Osteocyte (in vitro differentiated cells): ENCODE data around the gene BRINP3. TPM values are rescaled to one million over a fixed set of nuclear protein-coding genes. Genes with fewer than 3 reads are reported as not detected.

ENCODE experiments used
- DNase-seq: peaks from one replicate; pipeline ENCODE4 v3.0.0; 2021; ENCODE audit warnings: mixed read lengths; ENCODE audit not compliant: unreplicated experiment; ENCODE audit errors: extremely low spot score
- H3K27ac Mint-ChIP-seq: one replicate; pipeline ENCODE4 v1.8.0; 2021; ENCODE audit warnings: mild to moderate bottlenecking, mixed read lengths; ENCODE audit not compliant: unreplicated experiment
- H3K27me3 Mint-ChIP-seq: one replicate; pipeline ENCODE4 v1.8.0; 2021; ENCODE audit warnings: mixed read lengths; ENCODE audit not compliant: unreplicated experiment
- H3K36me3 Mint-ChIP-seq: one replicate; pipeline ENCODE4 v1.8.0; 2021; ENCODE audit warnings: mixed read lengths; ENCODE audit not compliant: unreplicated experiment
- H3K4me1 Mint-ChIP-seq: one replicate; pipeline ENCODE4 v1.8.0; 2021; ENCODE audit warnings: mixed read lengths; ENCODE audit not compliant: unreplicated experiment
- H3K4me3 Mint-ChIP-seq: one replicate; pipeline ENCODE4 v1.8.0; 2021; ENCODE audit warnings: mild to moderate bottlenecking, moderate library complexity, mixed read lengths; ENCODE audit not compliant: unreplicated experiment
- H3K9me3 Mint-ChIP-seq: one replicate; pipeline ENCODE4 v1.8.0; 2021; ENCODE audit warnings: mixed read lengths; ENCODE audit not compliant: unreplicated experiment
- total RNA-seq: library from RNA; stranded (reverse); gene quantifications from 2 replicates; pipeline ENCODE4 v1.2.1, GENCODE V29; 2021
- TF ChIP-seq, protein P1 (sequence below): fragments of 200-600 bp; sonication (generic); IDR thresholded peaks from 2 replicates; pipeline ENCODE4 v1.5.0; 2021; ENCODE audit warnings: antibody characterized with exemption, mild to moderate bottlenecking, moderate library complexity

Gene BRINP3
- total RNA-seq, 1 donor from 2014 or later = 0.38 TPM

DNA sequence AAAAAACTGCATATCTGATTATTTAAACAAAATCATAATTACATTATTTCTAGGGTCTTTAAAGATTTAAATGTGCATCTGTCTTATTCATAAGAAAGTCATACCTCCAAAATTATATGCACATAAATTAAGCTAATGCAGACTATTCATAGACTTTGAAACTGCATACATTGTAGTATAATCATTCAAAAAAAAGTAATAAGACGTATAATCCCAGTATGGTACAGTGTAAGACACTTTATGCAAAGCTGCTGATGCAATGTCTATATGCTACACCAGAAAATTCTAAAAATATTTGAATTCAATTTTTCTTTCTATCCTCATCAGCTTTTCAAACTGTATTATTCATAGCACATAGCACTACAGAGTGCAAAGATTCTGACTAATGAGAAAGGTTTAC, 22.0 kb downstream of the BRINP3 start:
- no peaks in the 10 kb centered on the region for H3K4me1 Mint-ChIP-seq
- no peaks in the 10 kb centered on the region for H3K36me3 Mint-ChIP-seq
- no peak overlapping the region for H3K27ac Mint-ChIP-seq
- H3K9me3 Mint-ChIP-seq = no peaks in the 10 kb centered on the region
- H3K27me3 Mint-ChIP-seq = no peaks in the 10 kb centered on the region
- H3K4me3 Mint-ChIP-seq = no peak overlapping the region
- DNase-seq = no peak
- TF ChIP-seq, protein P1, sequence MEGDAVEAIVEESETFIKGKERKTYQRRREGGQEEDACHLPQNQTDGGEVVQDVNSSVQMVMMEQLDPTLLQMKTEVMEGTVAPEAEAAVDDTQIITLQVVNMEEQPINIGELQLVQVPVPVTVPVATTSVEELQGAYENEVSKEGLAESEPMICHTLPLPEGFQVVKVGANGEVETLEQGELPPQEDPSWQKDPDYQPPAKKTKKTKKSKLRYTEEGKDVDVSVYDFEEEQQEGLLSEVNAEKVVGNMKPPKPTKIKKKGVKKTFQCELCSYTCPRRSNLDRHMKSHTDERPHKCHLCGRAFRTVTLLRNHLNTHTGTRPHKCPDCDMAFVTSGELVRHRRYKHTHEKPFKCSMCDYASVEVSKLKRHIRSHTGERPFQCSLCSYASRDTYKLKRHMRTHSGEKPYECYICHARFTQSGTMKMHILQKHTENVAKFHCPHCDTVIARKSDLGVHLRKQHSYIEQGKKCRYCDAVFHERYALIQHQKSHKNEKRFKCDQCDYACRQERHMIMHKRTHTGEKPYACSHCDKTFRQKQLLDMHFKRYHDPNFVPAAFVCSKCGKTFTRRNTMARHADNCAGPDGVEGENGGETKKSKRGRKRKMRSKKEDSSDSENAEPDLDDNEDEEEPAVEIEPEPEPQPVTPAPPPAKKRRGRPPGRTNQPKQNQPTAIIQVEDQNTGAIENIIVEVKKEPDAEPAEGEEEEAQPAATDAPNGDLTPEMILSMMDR = no peak

DNA sequence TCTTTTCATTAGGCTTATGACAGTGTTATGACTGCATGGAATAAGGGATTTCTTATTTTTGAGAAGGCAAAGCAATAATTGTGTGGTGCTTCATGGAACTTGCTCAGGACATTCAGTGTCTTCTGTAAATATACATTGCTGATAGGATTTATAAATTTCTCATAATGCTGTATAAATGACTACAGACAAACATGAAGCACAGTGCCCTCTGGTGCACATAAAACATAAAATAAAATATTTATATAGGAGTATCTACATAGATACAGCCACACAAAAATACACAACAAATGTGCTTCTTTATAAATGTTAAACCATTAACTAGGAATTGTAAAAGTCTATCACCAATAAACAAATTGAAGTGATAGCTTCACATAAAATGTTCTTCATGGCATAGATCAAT, 24.1 kb downstream of the BRINP3 start:
- H3K4me1 Mint-ChIP-seq = no peaks in the 10 kb centered on the region
- H3K9me3 Mint-ChIP-seq = no peaks in the 10 kb centered on the region
- H3K36me3 Mint-ChIP-seq = no peaks in the 10 kb centered on the region
- no peaks in the 10 kb centered on the region for H3K27me3 Mint-ChIP-seq
- no peak for DNase-seq
- no peak overlapping the region for H3K4me3 Mint-ChIP-seq
- TF ChIP-seq, protein P1 = peak; percentile 52
- no peak overlapping the region for H3K27ac Mint-ChIP-seq

DNA sequence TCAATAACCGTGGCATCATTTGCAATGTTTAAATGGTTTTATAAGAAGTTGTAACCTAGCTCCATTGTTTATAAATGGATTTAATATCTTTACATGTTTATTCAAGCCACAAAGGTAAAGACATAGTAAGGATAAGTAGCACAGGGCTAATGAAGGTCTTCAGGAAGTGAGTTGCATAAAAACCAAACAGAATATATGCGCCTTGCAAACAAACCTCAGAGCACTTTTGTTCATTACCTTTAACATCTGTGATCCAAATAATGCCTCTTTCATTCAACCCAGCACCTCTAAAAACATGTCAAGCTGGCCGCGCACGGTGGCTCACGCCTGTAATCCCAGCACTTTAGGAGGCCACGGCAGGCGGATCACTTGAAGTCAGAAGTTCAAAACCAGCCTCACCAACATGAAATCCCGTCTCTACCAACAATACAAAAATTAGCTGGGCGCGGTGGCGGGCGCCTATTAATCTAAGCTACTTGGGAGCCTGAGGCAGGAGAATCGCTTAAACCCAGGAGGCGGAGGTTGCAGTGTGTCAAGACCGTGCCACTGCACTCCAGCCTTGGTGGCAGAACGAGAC, 25.3 kb downstream of the BRINP3 start:
- Mint-ChIP-seq H3K4me1 (no peaks in the 10 kb centered on the region), H3K36me3 (no peaks in the 10 kb centered on the region), H3K9me3 (no peaks in the 10 kb centered on the region), H3K27me3 (no peaks in the 10 kb centered on the region), H3K4me3 (no peak overlapping the region), H3K27ac (no peak overlapping the region)
- TF ChIP-seq, protein P1 = no peak
- DNase-seq = no peak

DNA sequence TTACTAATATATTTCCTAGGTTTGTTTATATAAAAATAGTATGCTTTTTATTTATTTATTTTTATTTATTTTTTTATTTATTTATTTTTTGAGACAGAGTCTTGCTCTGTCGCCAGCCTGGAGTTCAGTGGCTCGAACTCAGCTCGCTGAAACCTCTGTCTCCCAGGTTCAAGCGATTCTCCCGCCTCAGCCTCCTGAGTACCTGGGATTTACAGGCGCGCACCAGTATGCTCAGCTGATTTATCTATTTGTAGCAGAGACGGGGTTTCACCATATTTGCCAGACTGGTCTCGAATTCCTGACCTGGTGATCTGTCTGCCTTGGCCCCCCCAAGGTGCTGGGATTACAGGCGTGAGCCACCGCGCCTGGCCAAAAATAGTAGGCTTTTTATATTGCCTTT, 33.2 kb downstream of the BRINP3 start:
- no peak overlapping the region for H3K4me3 Mint-ChIP-seq
- peaks cover 2% of the 10 kb centered on the region for H3K27me3 Mint-ChIP-seq

DNA sequence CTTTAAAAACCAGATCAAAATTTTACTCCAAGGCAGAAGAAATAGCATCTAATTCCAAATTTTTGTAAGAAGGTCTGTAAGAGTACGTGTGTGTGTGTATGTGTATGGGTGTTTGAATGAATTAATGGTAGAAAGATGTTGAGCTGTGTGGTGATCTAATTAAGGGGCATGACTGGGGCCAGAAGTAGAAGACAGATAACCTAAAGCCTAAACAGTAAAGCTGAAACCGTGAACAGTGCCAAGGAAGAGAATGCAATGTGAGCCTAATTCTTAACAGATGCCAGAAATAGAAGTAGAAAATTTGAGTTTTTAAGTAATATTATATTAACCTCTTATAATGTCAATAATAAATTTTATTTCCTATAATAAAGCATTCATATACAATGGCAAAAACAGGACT, 38.2 kb downstream of the BRINP3 start:
- no peaks in the 10 kb centered on the region for H3K36me3 Mint-ChIP-seq
- no peak overlapping the region for H3K27ac Mint-ChIP-seq
- H3K4me3 Mint-ChIP-seq = no peak overlapping the region
- H3K4me1 Mint-ChIP-seq = no peaks in the 10 kb centered on the region
- no peak for DNase-seq
- H3K9me3 Mint-ChIP-seq = no peaks in the 10 kb centered on the region
- TF ChIP-seq, protein P1 = no peak
- no peaks in the 10 kb centered on the region for H3K27me3 Mint-ChIP-seq

More for the DNA sequence above, 33.2 kb downstream of the BRINP3 start:
- H3K4me1 Mint-ChIP-seq = no peaks in the 10 kb centered on the region
- H3K27ac Mint-ChIP-seq = no peak overlapping the region
- DNase-seq = no peak
- H3K36me3 Mint-ChIP-seq = no peaks in the 10 kb centered on the region
- H3K9me3 Mint-ChIP-seq = no peaks in the 10 kb centered on the region
- TF ChIP-seq, protein P1 = no peak
